ENCODE measurements around the gene CRHBP.

Gene CRHBP

GRCh38 chr5:76927961-76928360, 24.9 kb upstream of the CRHBP start:
- H3K4me3 ChIP-seq (replicated peaks; ENCODE audit: low read depth, low read length) = no peak overlapping the region
- DNase-seq (ENCODE audit: low read depth) = no peak
- no peak for TF ChIP-seq CTCF (IDR thresholded peaks at IDR 0.05; ENCODE audit: low read length, missing control alignments)

DNA sequence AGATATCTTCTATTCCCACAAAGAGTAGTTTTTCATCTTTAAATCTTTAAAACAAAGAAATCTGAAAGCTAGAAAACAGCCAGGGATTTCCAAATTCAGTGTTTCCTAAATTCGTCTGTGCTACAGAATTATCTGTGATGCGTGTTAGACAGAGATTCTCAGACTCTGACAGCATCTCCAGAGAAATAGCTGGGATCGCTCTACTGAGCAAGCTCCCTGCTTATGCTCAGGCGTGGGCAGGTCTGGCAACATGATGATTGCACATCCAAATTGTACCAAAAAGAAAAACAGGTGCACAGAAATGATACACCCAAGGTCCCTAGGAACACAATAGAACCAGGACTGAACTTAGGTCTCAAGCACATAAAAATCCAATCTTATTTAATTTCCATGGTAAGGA, 22.8 kb upstream of the CRHBP start:
- no peak overlapping the region for H3K4me3 ChIP-seq (replicated peaks; ENCODE audit: low read depth, low read length)
- no peak for TF ChIP-seq CTCF (IDR thresholded peaks at IDR 0.05; ENCODE audit: low read length, missing control alignments)
- no peak for DNase-seq (ENCODE audit: low read depth)

DNA sequence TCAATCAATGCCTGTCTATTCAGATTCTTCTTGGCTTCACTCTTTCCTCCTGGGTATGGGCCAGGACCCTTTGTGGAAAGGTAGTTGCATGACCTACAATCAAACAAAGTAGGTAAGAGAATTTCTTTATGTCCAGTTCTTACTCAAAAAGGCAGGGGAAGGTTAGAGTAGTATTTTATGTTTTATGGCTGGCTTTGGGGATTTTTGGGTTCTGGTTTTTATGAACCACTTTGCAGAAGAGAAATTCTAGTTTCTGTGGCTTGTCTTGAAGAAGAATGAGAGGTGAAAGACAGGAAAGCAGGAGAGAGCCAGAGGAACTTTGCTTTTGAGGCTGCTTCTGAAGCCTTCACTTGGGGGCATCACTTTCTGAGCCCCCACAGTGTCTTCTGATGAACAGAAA, 14.7 kb upstream of the CRHBP start:
- DNase-seq (ENCODE audit: low read depth) = no peak
- no peak overlapping the region for H3K4me3 ChIP-seq (replicated peaks; ENCODE audit: low read depth, low read length)
- TF ChIP-seq CTCF (IDR thresholded peaks at IDR 0.05; ENCODE audit: low read length, missing control alignments) = no peak

DNA sequence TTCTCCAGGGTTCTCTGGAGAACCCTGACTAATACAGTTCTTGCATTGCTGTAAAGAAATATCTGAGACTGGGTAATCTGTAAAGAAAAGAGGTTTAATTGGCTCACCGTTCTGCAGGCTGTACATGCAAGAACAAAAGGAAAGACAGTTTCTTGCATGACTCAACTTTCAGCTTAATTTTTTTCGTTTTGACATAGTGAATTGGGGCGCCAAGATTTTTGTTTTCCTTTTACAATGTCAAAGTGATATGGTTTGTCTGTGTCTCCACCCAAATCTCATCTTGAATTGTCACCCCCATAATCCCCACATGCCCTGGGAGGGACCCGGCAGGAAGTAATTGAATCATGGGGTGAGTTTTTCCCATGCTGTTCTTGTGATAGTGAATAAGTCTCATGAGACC, 11.8 kb upstream of the CRHBP start:
- DNase-seq (ENCODE audit: low read depth) = no peak
- no peak overlapping the region for H3K4me3 ChIP-seq (replicated peaks; ENCODE audit: low read depth, low read length)
- TF ChIP-seq CTCF (IDR thresholded peaks at IDR 0.05; ENCODE audit: low read length, missing control alignments) = no peak

- TF ChIP-seq CTCF (IDR thresholded peaks at IDR 0.05; ENCODE audit: low read length, missing control alignments) = no peak
- DNase-seq (ENCODE audit: low read depth) = no peak
- H3K4me3 ChIP-seq (replicated peaks; ENCODE audit: low read depth, low read length) = no peak overlapping the region
Measured at GRCh38 chr5:76941442-76941841, 11.4 kb upstream of the CRHBP start.

GRCh38 chr5:76942581-76942980, 10.3 kb upstream of the CRHBP start:
- TF ChIP-seq CTCF (IDR thresholded peaks at IDR 0.05; ENCODE audit: low read length, missing control alignments) = no peak
- no peak overlapping the region for H3K4me3 ChIP-seq (replicated peaks; ENCODE audit: low read depth, low read length)
- no peak for DNase-seq (ENCODE audit: low read depth)

DNA sequence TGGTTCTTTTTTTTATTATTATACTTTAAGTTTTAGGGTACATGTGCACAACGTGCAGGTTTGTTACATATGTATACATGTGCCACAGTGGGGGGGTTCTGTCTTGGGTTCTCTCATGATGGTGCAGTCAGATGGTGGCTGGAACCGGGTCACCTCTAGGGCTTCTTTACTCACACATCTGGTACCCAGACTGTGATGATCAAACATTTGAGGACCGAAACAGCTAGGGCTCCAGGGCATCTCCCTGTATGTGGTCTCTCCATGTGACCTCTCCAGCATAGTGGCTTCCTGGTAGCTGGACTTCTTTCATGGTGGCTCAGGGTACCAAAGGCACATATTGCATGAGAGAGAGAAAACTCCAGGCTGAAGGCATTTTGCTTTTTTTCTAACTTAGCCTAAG, 9.8 kb upstream of the CRHBP start:
- no peak for DNase-seq (ENCODE audit: low read depth)
- TF ChIP-seq CTCF (IDR thresholded peaks at IDR 0.05; ENCODE audit: low read length, missing control alignments) = no peak
- no peak overlapping the region for H3K4me3 ChIP-seq (replicated peaks; ENCODE audit: low read depth, low read length)

Data from fibroblast of pulmonary artery (primary cell).